MM.1S (cell line): ENCODE measurements around the gene PHF12.

Source experiments
- DNase-seq: peaks from one replicate; pipeline ENCODE4 v3.0.0-alpha.2; 2015
- H2AFZ ChIP-seq: fragments of 300-600 bp; sonication (generic); 2 replicates; pipeline ENCODE4 v1.6.0; 2016; ENCODE audit warnings: antibody characterized with exemption, low read length
- H3F3A ChIP-seq: fragments of 300-600 bp; sonication (generic); 2 replicates; pipeline ENCODE4 v1.6.1; 2016; ENCODE audit warnings: mild to moderate bottlenecking, antibody characterized with exemption, low read length, moderate library complexity, mixed read lengths; ENCODE audit not compliant: insufficient read depth
- H3K27ac ChIP-seq: fragments of 300-600 bp; sonication (generic); 2 replicates; pipeline ENCODE4 v1.5.1; 2016; ENCODE audit warnings: mild to moderate bottlenecking, low read length
- H3K27me3 ChIP-seq: fragments of 300-600 bp; sonication (generic); replicated peaks from 2 replicates; pipeline ENCODE4 v1.6.0; 2016; ENCODE audit warnings: low read length; ENCODE audit not compliant: insufficient read depth
- H3K36me3 ChIP-seq: fragments of 300-600 bp; sonication (generic); replicated peaks from 2 replicates; pipeline ENCODE4 v1.6.1; 2016; ENCODE audit warnings: mild to moderate bottlenecking, low read length, mixed read lengths; ENCODE audit not compliant: insufficient read depth
- H3K4me1 ChIP-seq: fragments of 300-600 bp; sonication (generic); 2 replicates; pipeline ENCODE4 v1.6.1; 2016; ENCODE audit warnings: low read length, mixed read lengths
- H3K4me2 ChIP-seq: fragments of 300-600 bp; sonication (generic); 2 replicates; pipeline ENCODE4 v1.6.0; 2016; ENCODE audit warnings: low read depth, low read length
- H3K4me3 ChIP-seq: fragments of 300-600 bp; sonication (generic); 2 replicates; pipeline ENCODE4 v1.5.1; 2016; ENCODE audit warnings: low read length, mixed read lengths
- H3K79me2 ChIP-seq: fragments of 300-600 bp; sonication (generic); 2 replicates; pipeline ENCODE4 v1.6.1; 2016; ENCODE audit warnings: mixed run types, low read length, mixed read lengths
- H3K9ac ChIP-seq: fragments of 300-600 bp; sonication (generic); 2 replicates; pipeline ENCODE4 v1.6.1; 2016; ENCODE audit warnings: low read length, mixed read lengths
- H3K9me2 ChIP-seq: fragments of 300-600 bp; sonication (generic); replicated peaks from 2 replicates; pipeline ENCODE4 v1.6.1; 2016; ENCODE audit warnings: mild to moderate bottlenecking, low read length, mixed read lengths; ENCODE audit not compliant: insufficient read depth
- H3K9me3 ChIP-seq: fragments of 300-600 bp; sonication (generic); replicated peaks from 2 replicates; pipeline ENCODE4 v1.6.1; 2016; ENCODE audit warnings: mild to moderate bottlenecking, low read length, mixed read lengths; ENCODE audit not compliant: insufficient read depth
- H4K20me1 ChIP-seq: fragments of 300-600 bp; sonication (generic); 2 replicates; pipeline ENCODE4 v1.6.1; 2016; ENCODE audit warnings: mild to moderate bottlenecking, low read length, moderate library complexity, mixed read lengths; ENCODE audit not compliant: insufficient read depth
- CTCF ChIP-seq: fragments of 300-600 bp; sonication (generic); IDR thresholded peaks from 2 replicates; pipeline ENCODE4 v1.5.1; 2016; ENCODE audit warnings: antibody characterized with exemption, low read length, mixed read lengths
- EZH2 ChIP-seq: fragments of 300-600 bp; sonication (generic); optimal IDR thresholded peaks from 2 replicates; pipeline ENCODE3; 2017; ENCODE audit warnings: low read depth, mild to moderate bottlenecking, antibody characterized with exemption, low read length, mixed read lengths
- EZH2phosphoT487 ChIP-seq: fragments of 300-600 bp; sonication (generic); IDR thresholded peaks from 2 replicates; pipeline ENCODE4 v1.6.1; 2018; ENCODE audit warnings: antibody characterized with exemption, low read length

The PHF12 gene

GRCh38 chr17:28917029-28917428, 34.3 kb downstream of the PHF12 start:
- no peak overlapping the region for H3K9ac ChIP-seq
- H3K79me2 ChIP-seq = peaks cover 33% of the 10 kb centered on the region
- peaks cover 25% of the 10 kb centered on the region for H3K36me3 ChIP-seq
- TF ChIP-seq EZH2 = no peak
- TF ChIP-seq EZH2phosphoT487 = no peak
- TF ChIP-seq CTCF = no peak
- DNase-seq = no peak
- H3K9me2 ChIP-seq = no peaks in the 10 kb centered on the region
- no peaks in the 10 kb centered on the region for H3K27me3 ChIP-seq
- no peaks in the 10 kb centered on the region for H3K9me3 ChIP-seq
- no peak overlapping the region for H3K4me2 ChIP-seq
- no peak overlapping the region for H3K4me3 ChIP-seq
- no peak overlapping the region for H2AFZ ChIP-seq
- no peaks in the 10 kb centered on the region for H4K20me1 ChIP-seq
- peaks cover 6% of the 10 kb centered on the region for H3F3A ChIP-seq
- no peak overlapping the region for H3K27ac ChIP-seq
- peaks cover 12% of the 10 kb centered on the region for H3K4me1 ChIP-seq

GRCh38 chr17:28916302-28916934, 34.9 kb downstream of the PHF12 start:
- Histone ChIP-seq H3K9me2 (no peaks in the 10 kb centered on the region), H3K9ac (no peak overlapping the region), H3K9me3 (no peaks in the 10 kb centered on the region), H3K27ac (no peak overlapping the region), H3K4me1 (peaks cover 18% of the 10 kb centered on the region), H3K36me3 (peaks cover 23% of the 10 kb centered on the region), H3K4me3 (no peak overlapping the region), H3K27me3 (no peaks in the 10 kb centered on the region), H2AFZ (no peak overlapping the region), H3K79me2 (peaks cover 29% of the 10 kb centered on the region), H3F3A (peaks cover 11% of the 10 kb centered on the region), H4K20me1 (no peaks in the 10 kb centered on the region), H3K4me2 (no peak overlapping the region)
- TF ChIP-seq CTCF (peak; percentile 65), EZH2 (no peak)
- peak; percentile 47 for DNase-seq

- no peak for TF ChIP-seq CTCF
- no peak for TF ChIP-seq EZH2phosphoT487
- TF ChIP-seq EZH2 = no peak
- Histone ChIP-seq H4K20me1 (no peaks in the 10 kb centered on the region), H3K79me2 (peaks cover 32% of the 10 kb centered on the region), H3K27me3 (no peaks in the 10 kb centered on the region), H3K9me3 (no peaks in the 10 kb centered on the region), H3F3A (peaks cover 12% of the 10 kb centered on the region), H3K4me3 (no peak overlapping the region), H2AFZ (no peak overlapping the region), H3K4me2 (no peak overlapping the region), H3K9me2 (no peaks in the 10 kb centered on the region), H3K4me1 (peaks cover 24% of the 10 kb centered on the region), H3K9ac (no peak overlapping the region), H3K36me3 (peaks cover 25% of the 10 kb centered on the region), H3K27ac (no peak overlapping the region; the same call in 1 of the 2 replicates)
- DNase-seq = no peak
These were observed 38.4 kb downstream of the PHF12 start for GRCh38 chr17:28912938-28913333.
